Neuronal stem cell (in vitro differentiated cells): Measurements from ENCODE around the gene RAD51AP1.
"Not testable (repeated sequence)": the region's sequence is repeated elsewhere in the genome, so short reads cannot be mapped to it uniquely, and the experiment has no call there.

ENCODE experiments used
- DNase-seq: peaks from one replicate; pipeline ENCODE4 v3.0.0-alpha.2; 2013; ENCODE audit warnings: low spot score
- H2AFZ ChIP-seq: one replicate; pipeline ENCODE4 v1.6.1; 2013; ENCODE audit warnings: mild to moderate bottlenecking, low read length, inconsistent platforms
- H2AK5ac ChIP-seq: 2 replicates; pipeline ENCODE4 v1.6.1; 2013; ENCODE audit warnings: low read depth, mild to moderate bottlenecking, inconsistent platforms, low read length, moderate library complexity, mixed read lengths
- H2BK120ac ChIP-seq: 2 replicates; pipeline ENCODE4 v1.6.1; 2013; ENCODE audit warnings: low read depth, mild to moderate bottlenecking, inconsistent platforms, low read length, moderate library complexity, mixed read lengths
- H2BK12ac ChIP-seq: one replicate; pipeline ENCODE4 v1.6.1; 2013; ENCODE audit warnings: low read length, inconsistent platforms
- H2BK15ac ChIP-seq: 2 replicates; pipeline ENCODE4 v1.6.1; 2013; ENCODE audit warnings: mild to moderate bottlenecking, low read length, inconsistent platforms, mixed read lengths
- H2BK5ac ChIP-seq: one replicate; pipeline ENCODE4 v1.6.1; 2013; ENCODE audit warnings: inconsistent platforms, mild to moderate bottlenecking, low read length, moderate library complexity
- H3K14ac ChIP-seq: one replicate; pipeline ENCODE4 v1.6.1; 2013; ENCODE audit warnings: low read length, inconsistent platforms
- H3K18ac ChIP-seq: 2 replicates; pipeline ENCODE4 v1.6.1; 2013; ENCODE audit warnings: low read length, inconsistent platforms
- H3K23ac ChIP-seq: 2 replicates; pipeline ENCODE4 v1.6.1; 2013; ENCODE audit warnings: low read depth, mild to moderate bottlenecking, mixed read lengths, low read length, inconsistent platforms; ENCODE audit not compliant: poor library complexity
- H3K27ac ChIP-seq: replicated peaks from 3 replicates; pipeline ENCODE4 v1.5.1; 2013; ENCODE audit warnings: low read length, inconsistent platforms
- H3K27me3 ChIP-seq, 3 experiments: 2 replicates each; pipeline ENCODE4 v1.6.1; 2013; ENCODE audit warnings: low read length in 3 of 3, mild to moderate bottlenecking in 2 of 3, inconsistent platforms in 1 of 3, low read depth in 1 of 3, mixed read lengths in 1 of 3, moderate library complexity in 1 of 3; ENCODE audit not compliant: control insufficient read depth in 3 of 3, insufficient read depth in 3 of 3
- H3K36me3 ChIP-seq, 2 donors: replicated peaks in 1 of 2; 2 replicates each; pipeline ENCODE4 v1.6.1; 2013; ENCODE audit warnings: low read length in 2 of 2; ENCODE audit not compliant: control insufficient read depth in 2 of 2, insufficient read depth in 2 of 2
- H3K4ac ChIP-seq: 2 replicates; pipeline ENCODE4 v1.6.1; 2013; ENCODE audit warnings: inconsistent platforms, mild to moderate bottlenecking, low read length, moderate library complexity
- H3K4me1 ChIP-seq, 2 donors: 1 replicate in 1 of 2; 2 replicates in 1 of 2; pipeline ENCODE4 v1.6.1; 2013; ENCODE audit warnings: low read length in 2 of 2, low read depth in 1 of 2; ENCODE audit not compliant: control insufficient read depth in 2 of 2, insufficient read depth in 1 of 2
- H3K4me2 ChIP-seq: one replicate; pipeline ENCODE4 v1.6.1; 2013; ENCODE audit warnings: mild to moderate bottlenecking, low read length, inconsistent platforms; ENCODE audit not compliant: insufficient read depth, poor library complexity, severe bottlenecking
- H3K4me3 ChIP-seq, 2 donors: 2 replicates each; pipeline ENCODE4 v1.5.1; 2013; ENCODE audit warnings: low read length in 2 of 2, mild to moderate bottlenecking in 2 of 2, inconsistent platforms in 1 of 2, moderate library complexity in 1 of 2
- H3K79me1 ChIP-seq: one replicate; pipeline ENCODE4 v1.6.1; 2013; ENCODE audit warnings: low read depth, mild to moderate bottlenecking, inconsistent platforms, low read length, moderate library complexity
- H3K9ac ChIP-seq: one replicate; pipeline ENCODE4 v1.6.1; 2013; ENCODE audit warnings: mild to moderate bottlenecking, low read depth, low read length, inconsistent platforms; ENCODE audit not compliant: poor library complexity
- H3K9me3 ChIP-seq, 2 donors: replicated peaks in 1 of 2; 2 replicates each; pipeline versions ENCODE3 to v1.6.1; 2013; ENCODE audit warnings: low read length in 2 of 2, mild to moderate bottlenecking in 2 of 2, inconsistent platforms in 1 of 2, low read depth in 1 of 2, mixed read lengths in 1 of 2, moderate library complexity in 1 of 2; ENCODE audit not compliant: control insufficient read depth in 2 of 2, insufficient read depth in 1 of 2
- H4K8ac ChIP-seq: one replicate; pipeline ENCODE4 v1.6.1; 2013; ENCODE audit warnings: low read depth, mild to moderate bottlenecking, inconsistent platforms, low read length, moderate library complexity
- H4K91ac ChIP-seq: one replicate; pipeline ENCODE4 v1.6.1; 2013; ENCODE audit warnings: low read length, low read depth, mild to moderate bottlenecking, inconsistent platforms; ENCODE audit not compliant: poor library complexity
- WGBS, 2 donors: extraction: QIAGEN DNeasy Blood & Tissue Kit; methylation state at CpG; one replicate each; pipeline ENCODE4 v1.1.7; 2013; ENCODE audit warnings: missing lambda C conversion rate in 2 of 2, mixed read lengths in 1 of 2; ENCODE audit not compliant: insufficient read length in 2 of 2, insufficient replicate concordance in 1 of 2; ENCODE audit errors: extremely low coverage in 2 of 2; 5-methylcytosine and 5-hydroxymethylcytosine counted together

Gene RAD51AP1

DNA sequence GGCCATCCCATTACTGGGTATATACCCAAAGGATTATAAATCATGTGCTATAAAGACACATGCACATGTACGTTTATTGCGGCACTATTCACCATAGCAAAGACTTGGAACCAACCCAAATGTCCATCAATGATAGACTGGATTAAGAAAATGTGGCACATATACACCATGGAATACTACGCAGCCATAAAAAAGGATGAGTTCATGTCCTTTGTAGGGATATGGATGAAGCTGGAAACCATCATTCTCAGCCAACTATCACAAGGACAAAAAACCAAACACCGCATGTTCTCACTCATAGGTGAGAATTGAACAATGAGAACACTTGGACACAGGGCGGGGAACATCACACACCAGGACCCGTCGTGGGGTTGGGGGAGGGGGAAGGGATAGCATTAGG is 15.2 kb upstream of the RAD51AP1 start:
- not testable (repeated sequence) for H3K4ac ChIP-seq, DNase-seq, H2BK15ac ChIP-seq, H3K4me3 ChIP-seq, H3K9ac ChIP-seq, H3K79me1 ChIP-seq, H2BK5ac ChIP-seq, H4K91ac ChIP-seq, H3K27me3 ChIP-seq, H2AFZ ChIP-seq, H3K18ac ChIP-seq, H3K4me2 ChIP-seq, H3K9me3 ChIP-seq, H3K23ac ChIP-seq, H3K14ac ChIP-seq, H2AK5ac ChIP-seq, H2BK12ac ChIP-seq, H2BK120ac ChIP-seq, H3K4me1 ChIP-seq, H4K8ac ChIP-seq, H3K27ac ChIP-seq
- H3K36me3 ChIP-seq: peaks cover 0 to 67% of the 10 kb centered on the region in 2 donors
- WGBS, 2 donors: no CpG with 5 or more reads among the region's 7 CpGs

- Histone ChIP-seq H3K27me3 (no peaks in the 10 kb centered on the region), H2AFZ (no peak overlapping the region), H4K8ac (no peak overlapping the region), H2BK120ac (no peak overlapping the region), H3K18ac (no peak overlapping the region), H3K23ac (no peak overlapping the region), H3K9me3 (no peaks in the 10 kb centered on the region), H3K4ac (no peak overlapping the region), H3K4me3 (no peak overlapping the region), H3K79me1 (no peaks in the 10 kb centered on the region), H2BK15ac (no peak overlapping the region), H3K9ac (no peak overlapping the region), H3K27ac (no peak overlapping the region), H3K4me2 (no peak overlapping the region), H2BK5ac (no peak overlapping the region), H3K36me3 (peaks cover 0 to 78% of the 10 kb centered on the region in 2 donors), H3K4me1 (no peaks in the 10 kb centered on the region), H2AK5ac (no peak overlapping the region), H2BK12ac (no peak overlapping the region), H4K91ac (no peak overlapping the region), H3K14ac (no peak overlapping the region)
- no peak for DNase-seq
- no CpG with 5 or more reads among the region's 2 CpGs for WGBS, 2 donors
These were observed 11.7 kb upstream of the RAD51AP1 start for GRCh38 chr12:4526923-4527546.

DNA sequence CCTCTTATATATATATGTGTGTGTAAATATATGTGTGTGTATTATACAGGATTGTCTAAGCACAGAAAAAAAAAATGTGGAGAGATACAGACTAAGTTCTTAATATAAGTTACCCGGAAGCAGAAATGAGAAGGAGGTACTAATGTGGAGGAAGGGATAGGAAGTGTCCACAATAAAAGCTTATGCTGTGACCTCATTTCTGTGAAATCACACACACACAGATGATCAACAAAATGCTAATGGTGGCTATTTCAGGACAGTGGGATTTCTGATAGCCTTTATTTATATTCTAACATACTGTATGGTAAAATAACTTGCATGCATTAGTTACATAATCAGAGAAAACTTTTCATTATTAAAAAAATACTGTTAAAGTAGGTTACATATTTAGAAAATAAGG is 8.5 kb upstream of the RAD51AP1 start:
- H3K9ac ChIP-seq: no peak overlapping the region

DNA sequence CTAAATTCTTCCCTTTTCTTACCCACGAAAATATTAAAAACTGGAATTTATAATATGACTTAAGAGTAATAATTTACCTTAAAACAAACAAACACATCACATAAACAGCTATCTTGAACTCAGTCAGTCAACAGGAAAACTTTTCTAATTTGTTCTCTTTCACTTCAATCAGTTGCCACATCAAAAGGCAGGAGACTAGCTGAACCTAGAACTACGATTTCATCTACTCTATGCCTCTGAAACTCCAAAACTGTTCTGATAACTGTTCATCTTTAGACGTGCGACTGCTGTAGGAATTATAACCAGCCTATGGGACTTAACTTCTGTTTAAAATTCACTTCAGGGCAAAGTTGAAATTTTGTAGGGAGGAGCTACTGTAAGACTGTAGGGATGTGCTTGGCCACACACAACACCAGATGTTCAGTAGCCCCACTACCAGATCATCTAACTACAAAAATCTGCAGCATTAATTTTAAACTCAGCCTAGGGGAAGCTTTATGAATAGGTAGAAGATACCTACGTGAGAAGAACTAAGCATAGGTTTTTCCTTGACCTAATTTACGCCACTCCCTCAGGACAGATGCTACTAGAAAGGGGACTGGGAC is 7.6 kb upstream of the RAD51AP1 start:
- H2BK120ac ChIP-seq: no peak overlapping the region
- no peak overlapping the region for H3K4me3 ChIP-seq
- no peak overlapping the region for H2BK12ac ChIP-seq
- peaks cover 2 to 80% of the 10 kb centered on the region in 2 donors for H3K36me3 ChIP-seq
- no peak overlapping the region for H3K4me2 ChIP-seq
- no peaks in the 10 kb centered on the region for H3K4me1 ChIP-seq
- H3K18ac ChIP-seq: no peak overlapping the region
- H3K14ac ChIP-seq: no peak overlapping the region
- no peak overlapping the region for H3K9ac ChIP-seq
- H3K9me3 ChIP-seq: no peaks in the 10 kb centered on the region
- H4K91ac ChIP-seq: no peak overlapping the region
- no peaks in the 10 kb centered on the region for H3K79me1 ChIP-seq
- H3K23ac ChIP-seq: no peak overlapping the region
- no peak overlapping the region for H3K27ac ChIP-seq
- H3K4ac ChIP-seq: no peak overlapping the region
- H2BK5ac ChIP-seq: no peak overlapping the region
- no peak overlapping the region for H2BK15ac ChIP-seq
- H3K27me3 ChIP-seq: no peaks in the 10 kb centered on the region
- H2AFZ ChIP-seq: no peak overlapping the region
- no peak for DNase-seq
- no peak overlapping the region for H4K8ac ChIP-seq
- no peak overlapping the region for H2AK5ac ChIP-seq
- no CpG with 5 or more reads among the region's 6 CpGs for WGBS, 2 donors

More for the DNA sequence above, 8.5 kb upstream of the RAD51AP1 start:
- Histone ChIP-seq H4K91ac (no peak overlapping the region), H3K4me3 (no peak overlapping the region), H3K23ac (no peak overlapping the region), H2AFZ (no peak overlapping the region), H3K4me1 (no peaks in the 10 kb centered on the region), H3K14ac (no peak overlapping the region), H2BK5ac (no peak overlapping the region), H3K4ac (no peak overlapping the region), H3K4me2 (no peak overlapping the region), H4K8ac (no peak overlapping the region), H2BK120ac (no peak overlapping the region), H3K36me3 (peaks cover 2 to 84% of the 10 kb centered on the region in 2 donors), H3K27me3 (no peaks in the 10 kb centered on the region), H2BK15ac (no peak overlapping the region), H3K9me3 (no peaks in the 10 kb centered on the region), H3K18ac (no peak overlapping the region), H2BK12ac (no peak overlapping the region), H2AK5ac (no peak overlapping the region), H3K79me1 (no peaks in the 10 kb centered on the region), H3K27ac (no peak overlapping the region)
- no peak for DNase-seq
- WGBS, 2 donors: no CpG with 5 or more reads among the region's 1 CpG
